ENCODE data around the gene RBM14.
A peak's percentile ranks its signal among the peaks of the same experiment; 100 is the strongest.
"Not testable (repeated sequence)": the region's sequence is repeated elsewhere in the genome, so short reads cannot be mapped to it uniquely, and the experiment has no call there.

Gene RBM14

DNA sequence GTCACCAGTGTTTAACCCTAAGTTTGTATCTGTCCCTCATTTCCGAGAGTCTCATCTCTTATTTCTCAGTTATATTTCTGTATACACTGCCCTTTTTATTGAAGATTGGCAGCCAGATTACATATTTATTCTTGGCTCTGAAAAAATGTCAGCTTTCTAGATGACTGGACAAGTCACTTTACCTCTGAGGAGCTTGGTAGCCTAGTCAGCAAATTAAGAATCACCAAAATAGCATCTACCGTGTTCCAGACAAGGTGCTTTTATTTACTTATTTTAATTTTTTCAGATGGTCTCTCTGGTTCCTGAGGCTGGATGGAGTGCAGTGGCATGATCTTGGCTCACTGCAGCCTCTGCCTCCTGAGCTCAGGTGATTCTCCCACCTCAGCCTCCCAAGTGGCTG, 16.5 kb downstream of the RBM14 start:
- no peak for DNase-seq (ENCODE audit: low read depth in 2 of 2, low spot score in 1 of 2)

DNA sequence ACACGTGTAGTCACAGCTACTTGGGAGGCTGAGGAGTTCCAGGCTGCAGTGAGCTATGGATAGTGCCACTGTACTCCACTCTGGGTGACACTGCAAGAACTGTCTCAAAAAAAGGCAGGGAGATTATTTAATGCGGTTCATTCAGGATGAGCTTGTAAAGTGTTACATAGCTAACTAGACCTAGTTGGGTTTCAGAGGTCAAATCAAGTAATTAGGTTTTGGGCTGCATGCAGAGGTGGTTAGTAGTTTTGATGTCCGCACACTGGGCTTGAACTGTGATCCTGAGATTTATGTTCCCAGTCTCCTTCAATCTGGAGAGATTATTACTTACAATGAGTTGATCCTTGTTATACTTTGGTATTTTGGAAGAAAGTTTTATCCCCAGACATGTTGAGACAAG, 20.0 kb downstream of the RBM14 start:
- DNase-seq (ENCODE audit: low read depth in 2 of 2, low spot score in 1 of 2) = no peak

DNA sequence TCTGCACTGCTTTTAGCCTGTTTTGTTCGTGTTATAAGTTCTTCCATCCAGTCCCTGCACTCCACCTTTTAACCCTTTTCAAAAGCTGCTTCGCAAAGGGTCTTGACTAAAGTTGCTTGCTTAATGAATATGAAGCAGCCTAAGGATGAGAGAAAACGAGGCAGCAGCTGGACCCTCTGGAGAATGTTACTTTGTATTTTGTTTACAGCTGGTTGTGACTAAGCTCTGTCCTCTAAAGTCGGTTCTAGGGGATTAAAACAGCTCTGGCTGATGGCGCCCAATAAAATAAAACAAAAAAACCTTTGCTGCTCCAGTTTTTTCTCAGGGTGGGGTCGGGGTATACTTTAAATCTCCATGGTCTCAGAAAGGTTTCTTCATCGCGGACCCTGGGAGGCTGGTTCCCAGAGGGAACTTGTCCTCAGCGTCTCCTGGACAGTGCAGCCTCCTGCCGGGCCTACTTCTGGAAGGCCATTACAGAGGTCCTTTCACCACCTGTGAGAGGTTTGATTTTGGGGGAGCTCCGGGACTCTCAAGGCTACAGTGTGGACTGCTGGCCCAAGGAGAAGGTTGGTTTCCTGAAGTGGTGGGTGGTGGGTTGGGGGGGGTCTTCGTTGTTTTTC, 21.2 kb downstream of the RBM14 start:
- no peak for DNase-seq (ENCODE audit: low read depth in 2 of 2, low spot score in 1 of 2)

DNA sequence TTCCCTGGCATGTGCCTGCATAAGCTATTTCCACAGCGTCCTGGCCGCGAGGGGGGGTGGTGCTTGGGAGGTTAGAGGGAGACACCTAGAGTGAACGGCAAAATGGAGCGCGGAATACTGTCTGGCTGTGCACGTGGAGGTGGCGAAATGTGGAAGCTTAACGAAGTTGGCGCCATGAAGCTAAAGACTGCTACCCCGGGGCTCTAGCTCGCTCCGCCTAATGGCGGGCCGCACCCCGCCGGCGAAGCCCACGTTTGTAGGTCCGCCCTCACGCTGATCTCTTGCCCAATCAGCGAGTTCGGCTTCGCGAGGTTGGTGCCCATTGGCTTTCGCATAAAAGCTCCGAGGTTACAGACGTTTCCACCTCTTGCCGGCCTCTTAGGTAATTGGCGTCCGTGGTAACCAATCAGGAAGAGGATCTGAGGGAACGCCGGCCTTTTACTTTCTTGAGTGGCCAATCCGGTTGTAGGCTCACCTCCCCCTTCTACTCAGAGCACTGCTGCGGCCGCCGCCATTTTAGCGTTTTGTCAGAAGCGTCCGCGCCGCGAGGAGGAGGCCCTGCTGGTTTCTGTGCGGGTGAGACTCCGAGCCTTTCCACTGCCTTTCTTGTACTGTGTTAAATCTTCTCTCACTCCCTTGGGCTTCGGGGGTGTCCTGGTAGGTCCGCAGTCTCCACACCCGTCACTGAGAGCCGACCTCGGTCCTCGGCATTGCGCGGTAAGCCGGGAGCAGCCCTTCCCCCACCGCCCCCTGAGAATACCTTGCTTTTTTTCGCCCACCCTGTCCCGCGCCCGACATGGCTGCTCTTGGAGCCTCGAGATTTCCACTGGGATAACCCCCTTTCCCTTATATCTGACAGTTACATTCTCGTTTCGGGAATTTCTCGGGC, 22.0 kb downstream of the RBM14 start, which contains the start of gene RBM4:
Gene RBM4 (plus strand): TSS at position 527 of the 889 bp plus-strand sequence. CDS start 1,009 bp downstream, outside the sequence.
- DNase-seq (ENCODE audit: low read depth in 2 of 2, low spot score in 1 of 2) = peak; percentile 87 to 93

- no peak for DNase-seq (ENCODE audit: low read depth in 2 of 2, low spot score in 1 of 2)
Measured at GRCh38 chr11:66639066-66639813, 22.8 kb downstream of the RBM14 start.

DNA sequence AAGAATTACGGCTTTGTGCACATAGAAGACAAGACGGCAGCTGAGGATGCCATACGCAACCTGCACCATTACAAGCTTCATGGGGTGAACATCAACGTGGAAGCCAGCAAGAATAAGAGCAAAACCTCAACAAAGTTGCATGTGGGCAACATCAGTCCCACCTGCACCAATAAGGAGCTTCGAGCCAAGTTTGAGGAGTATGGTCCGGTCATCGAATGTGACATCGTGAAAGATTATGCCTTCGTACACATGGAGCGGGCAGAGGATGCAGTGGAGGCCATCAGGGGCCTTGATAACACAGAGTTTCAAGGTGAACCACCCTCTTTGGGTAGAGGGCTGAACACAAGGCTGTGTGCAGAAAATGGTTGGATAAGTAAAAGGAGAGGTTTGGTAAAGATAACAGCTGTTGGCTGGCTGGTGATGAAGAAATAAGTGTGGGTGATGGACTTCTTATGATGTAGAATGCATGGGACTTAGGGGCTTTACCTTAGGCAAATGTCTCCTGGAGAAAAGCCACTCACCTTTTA, 23.4 kb downstream of the RBM14 start:
- not testable (repeated sequence) for DNase-seq (ENCODE audit: low read depth in 2 of 2, low spot score in 1 of 2)

DNA sequence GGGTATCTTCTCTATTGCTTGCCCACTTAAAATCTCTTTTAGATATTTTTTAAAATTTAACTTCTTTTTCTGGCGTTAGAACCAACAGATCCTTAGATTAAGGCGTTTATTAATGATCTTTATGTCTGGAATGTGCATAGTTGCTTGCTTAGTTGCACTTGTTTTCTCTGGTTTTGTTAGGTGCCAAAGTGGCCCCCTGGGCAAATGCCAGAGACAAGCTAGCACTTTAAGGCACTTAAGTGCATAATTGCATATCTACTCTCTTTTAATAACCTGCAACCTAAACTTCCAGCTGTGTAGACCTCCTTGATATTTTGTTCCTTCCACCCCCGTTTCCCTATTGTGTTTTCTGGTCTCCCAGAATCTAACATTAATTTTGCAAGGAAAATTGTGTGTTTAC, 25.4 kb downstream of the RBM14 start:
- DNase-seq (ENCODE audit: low read depth in 2 of 2, low spot score in 1 of 2) = no peak

DNA sequence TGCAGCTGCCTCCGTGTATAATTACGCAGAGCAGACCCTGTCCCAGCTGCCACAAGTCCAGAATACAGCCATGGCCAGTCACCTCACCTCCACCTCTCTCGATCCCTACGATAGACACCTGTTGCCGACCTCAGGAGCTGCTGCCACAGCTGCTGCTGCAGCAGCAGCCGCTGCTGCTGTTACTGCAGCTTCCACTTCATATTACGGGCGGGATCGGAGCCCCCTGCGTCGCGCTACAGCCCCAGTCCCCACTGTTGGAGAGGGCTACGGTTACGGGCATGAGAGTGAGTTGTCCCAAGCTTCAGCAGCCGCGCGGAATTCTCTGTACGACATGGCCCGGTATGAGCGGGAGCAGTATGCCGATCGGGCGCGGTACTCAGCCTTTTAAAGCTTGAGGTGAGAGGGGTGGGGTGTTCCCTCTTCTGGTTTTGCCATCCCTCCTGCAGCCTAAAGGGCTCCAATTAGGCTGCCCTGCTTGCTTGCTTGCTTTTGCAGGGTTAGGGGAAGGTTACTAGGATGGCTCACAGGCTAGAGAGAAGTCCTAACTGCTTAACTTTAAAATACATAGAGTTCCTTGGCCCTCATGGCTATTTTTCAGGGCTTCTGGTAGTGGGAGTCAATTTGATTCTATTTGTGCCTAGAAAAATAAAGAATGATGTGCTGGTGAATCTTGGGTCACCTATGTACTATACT, 27.5 kb downstream of the RBM14 start:
- no peak for DNase-seq (ENCODE audit: low read depth in 2 of 2, low spot score in 1 of 2)

DNA sequence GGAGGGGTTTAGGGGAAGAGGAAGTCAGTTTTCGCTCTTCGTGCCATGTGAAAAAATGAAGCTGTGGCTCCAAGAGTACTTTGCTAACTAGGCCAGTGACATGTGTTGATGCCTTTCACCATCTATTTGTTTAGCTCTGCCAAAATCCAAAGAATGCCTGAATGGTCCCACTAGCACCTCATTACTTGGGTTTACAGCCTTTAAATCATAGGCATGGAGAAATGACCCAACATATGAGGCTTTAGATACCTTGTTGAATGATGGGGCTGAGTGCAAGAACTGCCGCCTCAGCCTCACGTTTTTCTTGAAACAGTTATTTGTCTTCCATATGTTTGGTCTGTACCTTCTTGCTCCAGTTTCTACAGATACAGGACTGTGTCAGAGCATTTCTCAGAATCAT, 30.4 kb downstream of the RBM14 start:
- DNase-seq (ENCODE audit: low read depth in 2 of 2, low spot score in 1 of 2) = no peak

GRCh38 chr11:66649903-66650302, 33.5 kb downstream of the RBM14 start:
- no peak for DNase-seq (ENCODE audit: low read depth in 2 of 2, low spot score in 1 of 2)

- no peak for DNase-seq (ENCODE audit: low read depth in 2 of 2, low spot score in 1 of 2)
Measured at GRCh38 chr11:66651016-66651415, 34.6 kb downstream of the RBM14 start.

DNA sequence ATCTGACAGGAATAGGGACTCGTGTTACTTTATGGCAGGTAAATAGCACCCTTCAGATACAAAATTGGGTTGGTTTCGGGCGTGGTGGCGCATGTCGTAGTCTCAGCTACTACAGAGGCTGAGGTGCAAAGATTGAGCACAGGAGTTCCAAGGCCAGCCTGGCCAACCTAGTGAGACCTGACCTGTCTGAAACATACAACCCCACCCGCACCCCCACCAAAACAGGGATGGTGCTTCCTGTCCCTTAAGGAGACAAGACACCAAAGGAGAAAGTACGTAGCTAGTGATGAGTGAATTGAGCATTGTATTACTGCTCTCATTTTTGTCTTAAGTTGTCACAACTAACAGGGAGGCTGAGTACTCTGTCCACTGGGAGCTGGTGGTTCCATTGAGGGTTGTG, 36.2 kb downstream of the RBM14 start:
- no peak for DNase-seq (ENCODE audit: low read depth in 2 of 2, low spot score in 1 of 2)

DNA sequence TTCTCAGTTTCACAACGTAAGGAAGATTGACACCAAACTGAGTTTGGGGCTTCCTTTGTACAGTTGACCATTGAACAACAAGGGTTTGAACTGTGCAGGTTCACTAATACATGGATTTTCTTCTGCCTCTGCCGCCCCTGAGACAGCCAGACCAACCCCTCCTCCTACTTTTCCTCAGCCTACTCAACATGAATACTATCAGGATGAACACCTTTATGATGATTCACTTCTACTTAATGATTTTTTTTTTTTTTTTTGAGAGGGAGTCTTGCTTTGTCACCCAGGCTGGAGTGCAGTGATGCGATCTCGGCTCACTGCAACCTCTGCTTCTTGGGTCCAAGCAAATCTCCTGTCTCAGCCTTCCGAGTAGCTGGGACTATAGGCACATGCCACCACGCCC, 36.7 kb downstream of the RBM14 start:
- no peak for DNase-seq (ENCODE audit: low read depth in 2 of 2, low spot score in 1 of 2)

DNA sequence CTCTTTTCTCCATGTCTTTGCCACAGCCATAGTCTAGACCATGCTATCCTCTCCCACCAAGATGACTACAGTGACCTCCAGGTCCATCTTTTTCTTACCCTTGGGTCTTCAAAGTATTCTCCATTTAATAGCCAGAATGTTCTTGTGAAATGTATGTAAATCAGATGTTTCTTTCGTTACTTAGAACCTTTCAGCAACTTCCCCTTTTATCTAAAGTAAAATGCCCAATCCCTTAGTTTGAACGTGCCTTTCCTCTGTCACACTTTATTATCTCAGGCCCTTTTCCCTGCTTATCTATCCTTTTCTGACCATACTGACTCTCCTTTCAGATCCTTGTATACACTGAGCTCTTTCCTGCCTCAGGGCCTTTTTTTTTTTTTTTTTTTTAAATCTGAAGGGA, 43.3 kb downstream of the RBM14 start:
- DNase-seq (ENCODE audit: low read depth in 2 of 2, low spot score in 1 of 2) = no peak

DNA sequence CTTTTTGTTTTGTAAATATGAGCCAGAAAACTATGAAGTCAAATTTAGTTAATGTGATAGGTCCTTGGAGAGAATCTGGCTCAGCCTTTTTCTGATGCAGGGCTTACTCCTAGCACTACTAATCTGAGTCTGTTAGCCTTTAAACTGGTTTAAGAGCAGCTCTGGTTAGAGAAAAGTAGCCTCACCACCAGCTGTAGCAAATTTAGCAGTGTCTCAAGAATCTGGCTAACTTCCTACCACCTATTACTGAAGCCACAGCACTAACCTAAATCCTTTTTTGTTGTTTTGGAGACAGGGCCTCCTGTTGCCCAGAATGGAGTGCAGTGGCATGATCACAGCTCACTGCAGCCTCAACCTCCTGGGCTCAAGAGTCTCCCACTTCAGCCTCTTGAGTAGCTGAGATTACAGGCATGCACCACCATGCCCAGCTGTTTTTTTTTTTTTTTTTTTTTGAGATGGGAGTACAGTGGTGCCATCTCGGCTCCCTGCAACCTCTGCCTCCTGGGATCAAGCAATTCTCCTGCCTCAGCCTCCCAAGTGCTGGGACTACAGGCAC, 47.4 kb downstream of the RBM14 start:
- DNase-seq (ENCODE audit: low read depth in 2 of 2, low spot score in 1 of 2) = no peak

GRCh38 chr11:66665369-66665768, 48.9 kb downstream of the RBM14 start:
- no peak for DNase-seq (ENCODE audit: low read depth in 2 of 2, low spot score in 1 of 2)

DNA sequence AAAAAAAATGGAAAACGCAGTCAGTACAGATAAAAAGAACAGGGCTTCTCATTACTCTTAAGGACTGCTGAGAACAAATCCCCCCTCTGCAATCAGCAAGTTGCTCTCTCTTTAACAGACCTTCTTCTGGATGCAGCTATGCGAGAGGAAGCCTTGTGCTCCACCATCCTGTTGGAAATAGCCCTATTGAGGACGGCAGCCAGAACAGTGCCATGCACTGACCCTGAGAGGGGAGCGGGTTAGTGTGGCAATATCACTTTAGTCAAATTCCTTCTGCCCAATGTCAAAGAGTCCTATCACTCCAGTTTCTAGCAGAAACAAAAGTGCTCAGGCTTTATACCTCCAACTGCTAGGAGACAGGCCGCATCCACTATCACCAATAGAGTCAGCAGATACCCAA, 54.4 kb downstream of the RBM14 start:
- no peak for DNase-seq (ENCODE audit: low read depth in 2 of 2, low spot score in 1 of 2)

DNA sequence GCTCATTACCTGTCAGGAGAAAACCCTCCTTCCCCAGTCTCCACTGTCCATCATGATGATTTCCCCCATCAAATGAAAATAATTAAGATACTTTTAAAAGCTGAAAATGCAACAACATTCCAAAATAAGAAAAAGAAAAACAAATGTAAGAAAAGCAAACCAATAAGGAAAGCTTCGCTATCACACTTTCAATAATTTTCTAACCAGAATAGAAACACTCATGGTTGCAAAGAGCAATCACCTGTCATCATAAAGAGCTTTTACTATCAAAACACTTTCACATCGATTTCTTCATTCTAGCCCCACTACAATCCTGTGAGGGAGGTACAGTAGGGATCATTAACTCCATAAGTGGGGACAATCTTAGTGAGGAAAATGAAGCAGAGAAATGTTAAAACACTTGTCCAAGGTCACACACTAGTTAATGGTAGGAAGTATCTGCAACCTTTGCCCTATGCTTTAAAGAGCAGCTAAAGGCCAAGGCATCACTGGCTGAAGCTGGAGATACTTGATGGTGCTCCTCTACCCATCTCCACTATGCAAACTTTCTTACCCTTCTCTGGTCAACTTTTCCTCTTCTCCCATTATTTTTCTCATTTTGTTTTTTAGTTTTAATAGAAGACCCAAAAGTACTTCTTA, 58.7 kb downstream of the RBM14 start:
- DNase-seq (ENCODE audit: low read depth in 2 of 2, low spot score in 1 of 2) = no peak

DNA sequence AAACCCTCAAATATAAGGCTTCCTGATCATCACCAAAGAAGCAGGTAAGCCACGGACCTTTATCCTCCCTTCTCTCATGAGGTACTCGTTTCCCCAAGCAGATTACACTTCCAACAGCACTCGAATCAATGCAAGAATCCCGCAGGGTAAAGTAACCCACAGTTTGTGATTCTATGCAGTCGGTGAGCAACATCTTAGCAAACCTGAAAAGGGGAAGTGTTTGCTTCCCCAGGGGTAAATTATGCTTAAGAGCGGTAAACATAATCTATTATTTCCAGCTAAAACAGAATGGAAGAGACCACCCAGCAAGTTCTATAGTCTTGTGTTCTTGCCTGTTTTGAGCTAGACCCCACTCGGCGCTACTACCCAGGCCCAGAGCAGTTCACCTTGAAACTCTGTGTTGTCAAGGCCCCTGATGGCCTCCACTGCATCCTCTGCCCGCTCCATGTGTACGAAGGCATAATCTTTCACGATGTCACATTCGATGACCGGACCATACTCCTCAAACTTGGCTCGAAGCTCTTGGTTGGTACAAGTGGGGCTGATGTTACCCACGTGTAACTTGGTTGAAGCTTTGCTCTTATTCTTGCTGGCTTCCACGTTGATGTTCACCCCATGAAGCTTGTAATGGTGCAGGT, 60.0 kb downstream of the RBM14 start:
- DNase-seq (ENCODE audit: low read depth in 2 of 2, low spot score in 1 of 2) = no peak
